Ascending aorta (tissue), 2 donors: ENCODE data around the gene SEMA6B. TPM values are rescaled to one million over a fixed set of nuclear protein-coding genes. Genes with fewer than 3 reads are reported as not detected.

Experiments
- DNase-seq, 2 donors: peaks; one replicate each; pipeline ENCODE4 v3.0.0-alpha.2; 2019; ENCODE audit warnings: low spot score in 2 of 2
- H3K27ac ChIP-seq, 2 donors: fragments of 200-600 bp; sonication (generic); one replicate each; pipeline ENCODE4 v1.5.1; 2016 to 2017; ENCODE audit warnings: mild to moderate bottlenecking in 1 of 2
- H3K27me3 ChIP-seq: fragments of 200-600 bp; sonication (generic); one replicate; pipeline ENCODE4 v1.5.1; 2017
- H3K36me3 ChIP-seq, 2 donors: fragments of 200-600 bp; sonication (generic); one replicate each; pipeline ENCODE4 v1.5.1; 2016
- H3K4me1 ChIP-seq, 2 donors: fragments of 200-600 bp; sonication (generic); one replicate each; pipeline ENCODE4 v1.5.1; 2016 to 2017; ENCODE audit warnings: mild to moderate bottlenecking in 1 of 2
- H3K4me3 ChIP-seq, 2 donors: fragments of 200-600 bp; sonication (generic); one replicate each; pipeline ENCODE4 v1.5.1; 2016 to 2017; ENCODE audit warnings: mild to moderate bottlenecking in 1 of 2
- H3K9me3 ChIP-seq, 2 donors: fragments of 200-600 bp; sonication (generic); one replicate each; pipeline ENCODE4 v1.5.1; 2016
- intact Hi-C: fragments of 100-400 bp; cut with DNase I; formaldehyde crosslinking; loops from one replicate; pipeline ENCODE4 v1.15.1; 2023
- total RNA-seq: library from RNA; depleted of rRNA; stranded (reverse); fragments of >200 nt; gene quantifications from one replicate; pipeline ENCODE4 v1.1.0, GENCODE V29; 2016
- TF ChIP-seq, protein P1 (sequence below), 3 experiments: fragments of 200-600 bp in 2 of 3; fragments of 450-650 bp in 1 of 3; sonication (generic) in 2 of 3; IDR thresholded peaks; one replicate each; pipeline ENCODE4 v1.5.1; 2016 to 2019; ENCODE audit warnings: antibody characterized with exemption in 3 of 3, mild to moderate bottlenecking in 1 of 3, moderate library complexity in 1 of 3

Gene SEMA6B
- total RNA-seq, 1 donor from 2014 or later, result 80.6 TPM

DNA sequence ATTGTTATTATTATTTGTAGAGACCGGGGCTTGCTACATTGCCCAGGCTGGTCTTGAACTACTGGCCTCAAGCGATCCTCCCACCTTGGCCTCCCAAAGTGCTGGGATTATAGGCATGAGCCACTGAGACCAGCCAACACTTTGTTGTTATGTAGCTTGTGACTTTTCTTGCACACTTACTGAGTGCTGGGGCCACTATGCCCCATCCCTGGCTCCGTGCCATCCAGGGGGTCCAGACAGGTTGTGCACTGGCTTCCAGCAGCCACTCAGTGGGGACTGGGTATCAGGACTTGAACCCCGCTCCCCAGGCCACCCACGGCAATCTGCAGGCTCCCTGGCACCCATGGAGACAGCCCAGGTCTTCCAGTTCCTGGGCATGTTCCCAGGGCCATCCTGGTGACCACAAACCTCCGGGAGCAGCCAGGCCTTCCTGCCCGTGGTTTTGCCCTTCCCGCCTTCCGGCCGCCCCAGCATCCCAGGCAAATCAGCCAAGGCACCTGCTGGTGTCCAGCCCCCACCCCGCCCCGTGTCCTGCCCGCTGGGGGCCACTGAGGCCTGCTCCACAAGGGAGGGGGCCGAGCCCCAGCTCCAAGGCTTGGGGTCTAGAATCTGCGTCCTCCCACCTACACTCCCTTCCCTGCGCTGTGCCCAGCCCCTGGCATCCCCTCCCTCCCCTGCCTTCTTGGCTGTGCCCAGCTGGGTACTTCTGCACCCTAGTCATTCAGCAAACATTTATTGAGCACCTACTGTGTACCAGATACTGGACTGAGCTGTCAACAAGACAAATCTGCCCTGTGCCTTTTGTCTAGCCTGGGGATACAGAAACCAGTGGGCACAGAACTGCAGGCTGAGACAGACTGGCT, 23.7 kb upstream of the SEMA6B start:
- H3K36me3 ChIP-seq, result no peaks in the 10 kb centered on the region
- TF ChIP-seq, protein P1, sequence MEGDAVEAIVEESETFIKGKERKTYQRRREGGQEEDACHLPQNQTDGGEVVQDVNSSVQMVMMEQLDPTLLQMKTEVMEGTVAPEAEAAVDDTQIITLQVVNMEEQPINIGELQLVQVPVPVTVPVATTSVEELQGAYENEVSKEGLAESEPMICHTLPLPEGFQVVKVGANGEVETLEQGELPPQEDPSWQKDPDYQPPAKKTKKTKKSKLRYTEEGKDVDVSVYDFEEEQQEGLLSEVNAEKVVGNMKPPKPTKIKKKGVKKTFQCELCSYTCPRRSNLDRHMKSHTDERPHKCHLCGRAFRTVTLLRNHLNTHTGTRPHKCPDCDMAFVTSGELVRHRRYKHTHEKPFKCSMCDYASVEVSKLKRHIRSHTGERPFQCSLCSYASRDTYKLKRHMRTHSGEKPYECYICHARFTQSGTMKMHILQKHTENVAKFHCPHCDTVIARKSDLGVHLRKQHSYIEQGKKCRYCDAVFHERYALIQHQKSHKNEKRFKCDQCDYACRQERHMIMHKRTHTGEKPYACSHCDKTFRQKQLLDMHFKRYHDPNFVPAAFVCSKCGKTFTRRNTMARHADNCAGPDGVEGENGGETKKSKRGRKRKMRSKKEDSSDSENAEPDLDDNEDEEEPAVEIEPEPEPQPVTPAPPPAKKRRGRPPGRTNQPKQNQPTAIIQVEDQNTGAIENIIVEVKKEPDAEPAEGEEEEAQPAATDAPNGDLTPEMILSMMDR (IDR thresholded peaks at IDR 0.05), result no peak
- no peaks in the 10 kb centered on the region for H3K9me3 ChIP-seq
- H3K4me1 ChIP-seq, result no peaks in the 10 kb centered on the region
- DNase-seq, result no peak
- intact Hi-C loops, result no loop called here
- H3K27ac ChIP-seq, result no peak overlapping the region
- H3K4me3 ChIP-seq, result no peak overlapping the region
- H3K27me3 ChIP-seq, result peaks cover 24% of the 10 kb centered on the region

DNA sequence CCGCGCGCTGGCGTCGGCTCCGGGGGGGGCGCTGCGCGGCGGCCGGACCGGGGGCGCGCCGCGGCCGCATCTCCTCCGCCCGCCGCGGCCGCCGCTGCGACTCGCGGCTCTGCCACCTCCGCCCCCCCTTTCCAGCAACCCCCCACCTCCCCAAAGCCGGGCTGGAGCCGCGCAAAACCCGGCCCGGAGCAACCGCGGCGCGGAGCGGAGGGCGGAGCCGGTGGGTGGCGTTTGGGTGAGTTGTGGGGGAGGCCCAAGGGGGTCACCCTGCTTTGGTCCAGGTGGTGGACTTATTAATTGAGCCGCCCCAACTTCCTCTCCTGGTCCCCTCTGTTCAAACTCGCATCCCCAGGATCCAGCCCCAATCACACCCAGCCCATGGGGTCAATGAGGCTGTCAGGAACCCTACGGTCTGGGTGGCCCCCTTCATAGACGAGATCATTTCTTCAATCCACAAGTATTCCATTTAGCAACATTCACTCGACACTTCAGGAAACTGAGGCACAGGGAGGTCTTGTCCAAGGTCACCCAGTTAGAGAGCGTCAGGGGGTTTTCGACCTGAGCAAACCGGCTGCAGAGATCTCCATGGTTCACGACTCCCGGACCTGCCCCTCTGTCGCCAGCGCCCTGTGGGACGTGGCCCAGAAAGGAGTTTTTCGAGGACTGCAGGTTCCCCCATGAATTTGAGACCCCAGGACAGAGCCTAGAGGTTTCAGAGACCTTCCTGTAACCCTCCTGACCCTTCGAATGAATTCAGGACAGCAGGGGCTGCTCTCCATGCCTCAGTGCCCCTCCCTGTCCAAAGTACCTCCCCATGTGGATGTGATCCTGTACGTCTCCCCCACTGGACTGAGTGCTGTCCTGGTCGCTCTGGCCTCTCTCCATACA, 22.4 kb upstream of the SEMA6B start:
- peaks cover 24% of the 10 kb centered on the region for H3K27me3 ChIP-seq

DNA sequence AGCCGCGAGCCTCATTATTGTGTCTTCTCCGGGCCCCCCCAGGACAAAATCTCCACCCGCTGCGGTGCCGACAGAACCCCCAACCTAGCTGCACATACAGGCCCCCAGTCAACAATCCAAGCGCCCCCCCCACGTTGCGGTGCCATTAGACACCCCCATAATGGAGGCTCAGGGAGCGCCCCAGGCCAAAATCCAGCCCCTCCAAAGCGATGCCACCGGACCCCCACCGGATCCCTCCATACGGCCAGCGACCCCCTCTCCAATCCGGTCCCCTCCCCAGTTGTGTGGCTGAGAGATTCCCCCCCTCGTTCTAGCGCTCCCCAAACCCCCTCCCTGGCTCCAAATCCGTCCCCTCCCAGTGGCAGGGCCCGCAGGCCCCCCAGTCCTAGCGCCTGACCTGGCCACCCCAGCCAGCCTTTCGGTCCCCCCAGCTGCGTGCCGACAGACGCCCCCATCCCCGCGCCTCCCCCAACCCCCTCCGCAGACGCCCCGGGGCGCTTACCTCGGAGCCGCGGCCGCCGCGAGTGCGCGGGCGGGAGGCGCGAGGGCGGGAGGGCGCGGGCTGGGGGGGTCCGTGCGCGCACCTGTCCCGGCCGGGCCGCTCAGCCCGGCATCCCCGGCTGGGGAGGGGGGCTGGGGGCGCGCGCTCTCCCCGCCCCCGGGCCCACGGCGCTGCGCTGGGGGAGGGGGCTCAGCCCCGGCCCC, 21.6 kb upstream of the SEMA6B start:
- H3K27me3 ChIP-seq, result peaks cover 24% of the 10 kb centered on the region
- no peaks in the 10 kb centered on the region for H3K36me3 ChIP-seq
- no peaks in the 10 kb centered on the region for H3K9me3 ChIP-seq
- no peaks in the 10 kb centered on the region for H3K4me1 ChIP-seq
- intact Hi-C loops, result no loop called here
- DNase-seq, result no peak
- peak overlapping the region; percentile 24 to 44 for H3K4me3 ChIP-seq
- TF ChIP-seq, protein P1 (IDR thresholded peaks at IDR 0.05), result no peak
- no peak overlapping the region for H3K27ac ChIP-seq

More for the DNA sequence above, 22.4 kb upstream of the SEMA6B start:
- no peaks in the 10 kb centered on the region for H3K4me1 ChIP-seq
- no peak overlapping the region for H3K27ac ChIP-seq
- TF ChIP-seq, protein P1 (IDR thresholded peaks at IDR 0.05), result no peak
- DNase-seq, result no peak
- intact Hi-C loops, result no loop called here
- H3K4me3 ChIP-seq, result no peak overlapping the region
- no peaks in the 10 kb centered on the region for H3K36me3 ChIP-seq
- H3K9me3 ChIP-seq, result no peaks in the 10 kb centered on the region

DNA sequence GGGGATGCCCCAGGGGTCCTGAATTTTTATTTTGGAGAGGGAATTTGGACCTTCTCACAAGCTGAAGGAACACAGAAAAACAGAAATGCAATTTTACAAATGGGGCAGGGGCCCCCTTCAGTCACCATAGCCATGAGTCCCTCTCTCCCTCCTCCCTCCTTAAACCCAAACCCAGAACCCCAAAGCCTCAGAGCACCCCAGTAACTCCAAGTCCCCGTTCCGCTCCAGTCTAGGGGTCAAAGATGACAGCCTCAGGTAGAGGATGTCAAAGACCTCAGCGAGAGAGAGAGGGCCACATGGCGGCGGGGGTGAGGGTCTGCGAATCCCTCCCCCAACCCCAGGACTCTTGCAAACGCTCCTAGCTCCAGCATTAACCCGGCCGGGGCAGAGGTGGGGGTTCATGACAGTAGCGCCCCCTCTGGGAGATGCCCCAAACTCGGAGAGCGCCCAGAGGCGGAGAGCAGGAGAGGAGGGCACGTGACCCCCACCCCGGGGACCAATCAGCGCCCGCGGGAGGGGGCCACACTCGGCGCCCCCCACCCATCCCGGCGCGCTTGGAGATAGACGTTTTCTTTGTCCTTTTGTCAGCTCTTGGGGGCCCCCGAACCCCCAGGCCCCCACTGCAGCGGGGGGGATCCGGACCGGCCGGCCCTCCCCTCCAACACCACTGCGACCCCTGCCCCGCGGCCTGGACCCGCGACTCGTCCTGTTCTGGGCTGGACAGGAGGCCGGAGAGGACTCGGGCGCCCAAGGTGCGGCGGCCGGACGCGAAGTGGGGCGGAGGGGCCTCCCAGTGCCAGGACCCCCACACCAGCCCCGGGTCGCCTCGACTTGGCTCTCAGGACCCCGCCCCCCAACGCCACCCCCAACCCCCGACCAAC, 20.8 kb upstream of the SEMA6B start:
- intact Hi-C loops, result no loop called here
- peak overlapping the region; percentile 24 to 44 for H3K4me3 ChIP-seq
- no peak for DNase-seq
- TF ChIP-seq, protein P1 (IDR thresholded peaks at IDR 0.05), result no peak
- H3K27me3 ChIP-seq, result peaks cover 24% of the 10 kb centered on the region
- H3K9me3 ChIP-seq, result no peaks in the 10 kb centered on the region
- H3K27ac ChIP-seq, result no peak overlapping the region
- no peaks in the 10 kb centered on the region for H3K4me1 ChIP-seq
- H3K36me3 ChIP-seq, result no peaks in the 10 kb centered on the region
